Stomach (tissue), 4 donors: ENCODE results near the gene SP5.
"Not testable (repeated sequence)": the region's sequence is repeated elsewhere in the genome, so short reads cannot be mapped to it uniquely, and the experiment has no call there.

Experiments used
- CTCF ChIP-seq, 7 experiments: fragments of 450-650 bp in 4 of 7; fragments of 200-600 bp in 3 of 7; sonication (generic) in 3 of 7; IDR thresholded peaks; one replicate each; pipeline ENCODE4 v1.5.1; 2016 to 2019; ENCODE audit warnings: antibody characterized with exemption in 7 of 7, control low read depth in 2 of 7, mild to moderate bottlenecking in 1 of 7
- EP300 ChIP-seq: sonication (generic); formaldehyde crosslinking; IDR thresholded peaks from one replicate; pipeline ENCODE4 v1.6.1; 2017; ENCODE audit warnings: antibody characterized with exemption
- POLR2A ChIP-seq, 4 donors: fragments of 450-650 bp; IDR thresholded peaks; one replicate each; pipeline ENCODE4 v1.6.1; 2016; ENCODE audit warnings: antibody characterized with exemption in 4 of 4, control low read depth in 2 of 4, mild to moderate bottlenecking in 1 of 4, moderate library complexity in 1 of 4
- POLR2AphosphoS5 ChIP-seq, 3 donors: sonication (generic); formaldehyde crosslinking; IDR thresholded peaks; one replicate each; pipeline ENCODE4 v1.6.1; 2016; ENCODE audit warnings: antibody characterized with exemption in 3 of 3

GRCh38 chr2:170751555-170751954 is 36.4 kb downstream of the SP5 start:
- TF ChIP-seq CTCF (IDR thresholded peaks at IDR 0.05); POLR2AphosphoS5 (IDR thresholded peaks at IDR 0.05); POLR2A (IDR thresholded peaks at IDR 0.05); EP300: not testable (repeated sequence)
